Daoy (cell line): Measurements from ENCODE around the gene ULK3. TPM values are rescaled to one million over a fixed set of nuclear protein-coding genes. Genes with fewer than 3 reads are reported as not detected.

Experiments used
- DNase-seq: peaks from one replicate; pipeline ENCODE4 v3.0.0-alpha.2; 2015; ENCODE audit warnings: low read depth
- total RNA-seq: library from RNA; depleted of rRNA; stranded (reverse); fragments of >200 nt; shearing (Covaris generic); gene quantifications from 2 replicates; pipeline ENCODE4 v1.2.3, GENCODE V29; 2014

ULK3 gene
- total RNA-seq, 1 experiment from 2014 or later = 24.3 TPM

DNA sequence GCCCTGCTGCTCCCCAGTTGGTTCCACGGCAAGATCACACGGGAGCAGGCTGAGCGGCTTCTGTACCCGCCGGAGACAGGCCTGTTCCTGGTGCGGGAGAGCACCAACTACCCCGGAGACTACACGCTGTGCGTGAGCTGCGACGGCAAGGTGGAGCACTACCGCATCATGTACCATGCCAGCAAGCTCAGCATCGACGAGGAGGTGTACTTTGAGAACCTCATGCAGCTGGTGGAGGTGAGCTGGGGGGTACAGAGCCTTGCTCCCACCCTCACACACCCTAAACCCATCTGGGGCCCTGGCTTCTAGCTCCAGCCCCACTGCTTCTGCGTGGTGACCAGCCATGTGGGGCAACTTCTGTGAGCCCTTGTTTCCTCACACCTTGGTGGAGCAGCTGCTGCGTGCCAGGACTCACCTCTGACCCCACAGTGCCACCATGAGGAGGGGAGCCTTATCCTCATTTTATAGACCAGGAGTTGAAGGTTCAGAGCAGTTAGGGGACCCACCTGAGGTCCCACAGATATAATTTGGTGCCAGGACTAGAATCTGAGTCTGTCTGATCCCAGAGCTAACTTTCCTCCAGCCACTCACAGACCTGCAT is 43.6 kb downstream of the ULK3 start:
- DNase-seq = no peak

- no peak for DNase-seq
These were observed 44.3 kb downstream of the ULK3 start for GRCh38 chr15:74798388-74799254.

DNA sequence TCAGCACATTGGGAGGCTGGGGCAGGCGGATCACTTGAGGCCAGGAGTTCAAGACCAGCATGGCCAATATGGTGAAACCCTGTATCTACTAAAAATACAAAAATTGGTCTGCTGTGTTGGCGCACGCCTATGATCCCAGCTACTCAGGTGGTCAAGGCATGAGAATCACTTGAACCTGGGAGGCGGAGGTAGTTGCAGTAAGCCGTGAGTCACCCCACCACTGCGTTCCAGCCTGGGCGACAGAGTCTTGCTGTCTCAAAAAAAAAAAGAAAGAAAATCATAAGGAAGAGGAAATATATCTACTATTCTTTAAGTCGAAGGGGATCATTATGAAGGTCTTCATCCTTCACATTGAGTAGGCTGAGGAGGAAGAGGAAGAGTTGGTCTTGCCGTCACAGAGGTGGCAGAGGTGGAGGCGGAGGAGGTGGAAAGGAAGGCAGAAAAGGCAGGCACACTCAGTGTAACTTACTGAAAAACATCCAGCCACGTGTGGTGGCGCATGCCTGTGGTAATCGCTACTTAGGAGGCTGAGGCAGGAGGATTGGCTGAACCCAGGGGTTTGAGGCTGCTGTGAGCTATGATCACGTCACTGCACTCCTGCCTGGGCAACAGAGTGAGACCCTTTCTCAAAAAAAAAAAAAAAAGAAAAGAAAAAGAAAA is 46.9 kb downstream of the ULK3 start:
- no peak for DNase-seq

GRCh38 chr15:74794970-74795349 is 48.0 kb downstream of the ULK3 start:
- no peak for DNase-seq

DNA sequence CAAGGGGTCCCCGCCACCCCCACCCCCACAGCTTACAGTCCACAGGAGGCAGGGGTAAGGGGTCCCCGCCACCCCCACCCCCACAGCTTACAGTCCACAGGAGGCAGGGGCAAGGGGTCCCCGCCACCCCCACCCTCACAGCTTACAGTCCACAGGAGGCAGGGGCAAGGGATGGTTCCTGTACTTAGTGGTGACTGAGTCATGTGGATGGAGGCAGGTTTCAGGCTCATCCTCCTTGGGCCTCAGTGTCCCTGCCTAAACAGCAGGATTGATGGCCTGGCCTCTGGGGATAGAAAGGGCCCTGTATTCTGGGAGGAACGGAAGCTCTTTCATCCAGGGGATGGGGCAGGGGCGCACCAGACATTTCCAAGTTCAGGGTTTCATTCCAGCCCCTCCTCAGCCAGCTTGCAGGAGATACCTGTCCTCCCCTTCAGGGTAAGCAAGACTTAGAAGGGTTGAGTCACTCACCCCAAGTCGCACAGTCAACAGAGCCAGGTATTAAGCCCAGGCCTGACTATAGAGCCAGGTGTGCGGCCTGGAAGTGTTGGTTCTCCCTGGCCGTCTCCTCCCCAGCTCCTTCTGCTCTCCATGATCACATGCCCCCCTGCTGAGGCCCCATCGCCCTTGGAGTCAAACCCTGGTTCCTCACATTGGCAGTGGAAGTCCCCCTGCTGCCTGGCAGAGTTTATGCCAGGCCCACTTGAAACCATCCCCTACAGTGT is 48.5 kb downstream of the ULK3 start:
- DNase-seq = no peak

GRCh38 chr15:74793135-74794028 is 49.6 kb downstream of the ULK3 start:
- DNase-seq = no peak

GRCh38 chr15:74792227-74793016 is 50.5 kb downstream of the ULK3 start:
- DNase-seq = no peak

GRCh38 chr15:74791667-74792066 is 51.3 kb downstream of the ULK3 start:
- DNase-seq = no peak

DNA sequence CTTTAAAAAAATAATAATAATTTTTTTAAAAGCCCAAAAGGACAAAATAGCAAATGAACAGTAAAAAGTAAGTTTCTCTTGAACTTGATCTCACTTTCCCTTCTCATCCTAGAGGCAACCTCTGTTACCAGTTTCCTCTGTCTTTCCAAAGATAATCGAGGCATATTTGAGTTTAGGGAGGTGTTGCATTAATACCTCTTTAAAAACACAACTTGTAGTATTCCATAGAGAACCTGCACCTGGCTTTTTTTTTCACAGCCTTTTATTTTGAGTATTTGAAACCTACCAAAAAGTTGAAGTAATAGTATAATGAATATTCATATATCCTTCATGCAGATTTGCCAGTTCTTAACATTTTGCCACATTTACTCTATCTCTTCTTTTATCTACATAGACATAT is 51.9 kb downstream of the ULK3 start:
- DNase-seq = no peak

- peak; percentile 96 for DNase-seq
These were observed 52.7 kb downstream of the ULK3 start for GRCh38 chr15:74790080-74790916.

- DNase-seq = no peak
These were observed 53.2 kb downstream of the ULK3 start for GRCh38 chr15:74789741-74790079.

- DNase-seq = no peak
These were observed 53.8 kb downstream of the ULK3 start for GRCh38 chr15:74789171-74789631.

DNA sequence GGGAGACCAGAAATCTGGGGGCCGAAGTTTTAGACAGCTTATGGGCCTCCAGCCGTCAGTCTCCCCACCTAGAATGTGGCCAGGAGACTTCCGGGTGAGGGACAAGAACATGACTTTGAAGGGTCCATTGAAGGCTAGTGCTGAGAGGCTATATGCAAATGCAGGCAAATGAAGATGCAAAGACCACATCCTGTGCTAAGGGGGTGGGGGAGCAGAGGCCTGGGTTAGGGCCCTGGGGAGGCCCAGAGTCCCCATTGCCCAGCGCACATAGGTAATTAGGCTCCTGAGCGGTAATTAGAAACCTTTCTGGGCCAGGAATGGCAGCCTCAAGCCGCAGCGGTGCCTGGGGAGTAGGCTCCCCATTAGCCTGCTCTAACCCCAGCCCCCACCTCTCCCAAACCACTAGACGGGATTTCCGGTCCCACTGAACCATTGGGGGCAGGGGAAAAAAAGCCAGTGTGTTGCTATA is 54.2 kb downstream of the ULK3 start:
- DNase-seq = no peak

GRCh38 chr15:74788042-74788682 is 54.8 kb downstream of the ULK3 start:
- no peak for DNase-seq

GRCh38 chr15:74787251-74788041 is 55.5 kb downstream of the ULK3 start:
- DNase-seq = peak; percentile 88

DNA sequence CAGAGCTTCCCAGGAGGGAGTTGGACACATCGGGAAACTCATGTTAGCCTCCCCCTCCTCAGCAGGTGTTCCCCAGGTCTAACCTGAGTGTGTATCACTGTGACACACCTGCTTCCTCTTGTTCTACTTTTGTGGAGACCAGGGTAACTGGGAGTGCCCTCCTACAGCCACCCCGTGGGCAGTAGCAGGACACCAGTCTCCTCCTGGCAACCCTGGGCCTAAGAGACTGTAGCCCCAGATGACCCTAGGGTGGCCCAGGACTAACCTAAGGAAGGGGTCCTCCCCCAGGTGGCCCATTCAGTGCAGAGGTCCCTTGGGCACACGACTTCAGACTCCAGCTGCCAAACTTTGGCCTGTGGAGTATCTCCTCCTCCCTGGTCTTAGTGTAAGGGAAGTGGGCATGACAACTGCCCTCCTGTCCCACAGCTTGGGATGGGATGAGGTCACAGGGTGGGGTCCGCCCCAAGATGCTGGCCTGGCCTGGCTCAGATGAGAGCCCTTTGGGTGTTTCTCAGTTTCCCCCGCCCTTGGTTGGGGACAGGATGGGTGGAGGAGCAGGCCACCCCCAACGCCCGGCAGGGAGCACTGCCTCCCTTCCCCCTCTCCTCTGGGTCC is 56.3 kb downstream of the ULK3 start:
- DNase-seq = no peak
